Activated T-cell treated with anti-CD3 and anti-CD28 coated beads, Interleukin-2, amount 50 U/mL, for 1 hour (primary cell): ENCODE data around the gene CLCN3.
A peak's percentile ranks its signal among the peaks of the same experiment; 100 is the strongest.
"Not testable (repeated sequence)": the region's sequence is repeated elsewhere in the genome, so short reads cannot be mapped to it uniquely, and the experiment has no call there.

ENCODE experiments used
- DNase-seq: peaks from one replicate; pipeline ENCODE4 v3.0.0-alpha.2; 2020

Gene CLCN3

GRCh38 chr4:169716677-169717076, 96.3 kb downstream of the CLCN3 start:
- no peak for DNase-seq

- DNase-seq: no peak
Measured at GRCh38 chr4:169720529-169720928, 100.2 kb downstream of the CLCN3 start.

GRCh38 chr4:169723207-169723965, 103.0 kb downstream of the CLCN3 start:
- DNase-seq: no peak

GRCh38 chr4:169724260-169724659, 103.9 kb downstream of the CLCN3 start:
- DNase-seq: no peak

- DNase-seq: no peak
Measured at GRCh38 chr4:169727616-169728015, 107.2 kb downstream of the CLCN3 start.

GRCh38 chr4:169730564-169730963, 110.2 kb downstream of the CLCN3 start:
- no peak for DNase-seq

GRCh38 chr4:169738604-169739003, 118.2 kb downstream of the CLCN3 start:
- not testable (repeated sequence) for DNase-seq

GRCh38 chr4:169741569-169741968, 121.2 kb downstream of the CLCN3 start:
- no peak for DNase-seq

- no peak for DNase-seq
Measured at GRCh38 chr4:169744601-169745000, 124.2 kb downstream of the CLCN3 start.

GRCh38 chr4:169745291-169745690, 124.9 kb downstream of the CLCN3 start:
- no peak for DNase-seq

GRCh38 chr4:169756971-169757574, 136.7 kb downstream of the CLCN3 start:
- no peak for DNase-seq

GRCh38 chr4:169757575-169758184, 137.3 kb downstream of the CLCN3 start, which contains the start of gene HPF1:
Gene HPF1 (minus strand): TSS chr4:169757944. CDS start chr4:169757877, 67 bp downstream.
- peak; percentile 96 for DNase-seq

GRCh38 chr4:169758401-169758962, 138.1 kb downstream of the CLCN3 start:
- DNase-seq: no peak

GRCh38 chr4:169761846-169762245, 141.5 kb downstream of the CLCN3 start:
- no peak for DNase-seq

GRCh38 chr4:169765835-169766234, 145.5 kb downstream of the CLCN3 start:
- no peak for DNase-seq

- DNase-seq: no peak
Measured at GRCh38 chr4:169766741-169767140, 146.4 kb downstream of the CLCN3 start.

- DNase-seq: no peak
Measured at GRCh38 chr4:169768385-169768784, 148.0 kb downstream of the CLCN3 start.

- no peak for DNase-seq
Measured at GRCh38 chr4:169770416-169770815, 150.0 kb downstream of the CLCN3 start.

GRCh38 chr4:169771556-169772080, 151.2 kb downstream of the CLCN3 start:
- DNase-seq: not testable (repeated sequence)
